Stimulated activated CD4-positive, alpha-beta T cell treated with anti-CD3 and anti-CD28 coated beads, Interleukin-4, amount 100 ng/mL, for 1 hour (primary cell): ENCODE data around the gene GLRX3.
"Not testable (repeated sequence)": the region's sequence is repeated elsewhere in the genome, so short reads cannot be mapped to it uniquely, and the experiment has no call there.

Source experiments
- DNase-seq: peaks from one replicate; pipeline ENCODE4 v3.0.0-alpha.2; 2020

Gene GLRX3

GRCh38 chr10:130190737-130191115 lies 54.5 kb downstream of the GLRX3 start:
- no peak for DNase-seq

- no peak for DNase-seq
Observed at GRCh38 chr10:130191380-130191779, 55.2 kb downstream of the GLRX3 start.

GRCh38 chr10:130192276-130192848 lies 56.2 kb downstream of the GLRX3 start:
- DNase-seq: no peak

GRCh38 chr10:130193033-130193432 lies 56.8 kb downstream of the GLRX3 start:
- DNase-seq: no peak

- no peak for DNase-seq
Observed at GRCh38 chr10:130193493-130194193, 57.5 kb downstream of the GLRX3 start.

GRCh38 chr10:130194194-130194990 lies 58.2 kb downstream of the GLRX3 start:
- DNase-seq: no peak

GRCh38 chr10:130194991-130195645 lies 58.9 kb downstream of the GLRX3 start:
- DNase-seq: no peak

- no peak for DNase-seq
Observed at GRCh38 chr10:130195746-130196294, 59.6 kb downstream of the GLRX3 start.

GRCh38 chr10:130196511-130197487 lies 60.6 kb downstream of the GLRX3 start:
- no peak for DNase-seq

- no peak for DNase-seq
Observed at GRCh38 chr10:130198651-130199050, 62.5 kb downstream of the GLRX3 start.

GRCh38 chr10:130200179-130201042 lies 64.2 kb downstream of the GLRX3 start:
- no peak for DNase-seq

- no peak for DNase-seq
Observed at GRCh38 chr10:130201043-130201380, 64.8 kb downstream of the GLRX3 start.

GRCh38 chr10:130202150-130202549 lies 66.0 kb downstream of the GLRX3 start:
- DNase-seq: not testable (repeated sequence)

- DNase-seq: no peak
Observed at GRCh38 chr10:130202984-130203621, 66.9 kb downstream of the GLRX3 start.

- DNase-seq: no peak
Observed at GRCh38 chr10:130203626-130204025, 67.4 kb downstream of the GLRX3 start.

GRCh38 chr10:130206216-130206737 lies 70.1 kb downstream of the GLRX3 start:
- DNase-seq: no peak

- DNase-seq: no peak
Observed at GRCh38 chr10:130207205-130207604, 71.0 kb downstream of the GLRX3 start.

- DNase-seq: no peak
Observed at GRCh38 chr10:130208807-130209206, 72.6 kb downstream of the GLRX3 start.

GRCh38 chr10:130212746-130213145 lies 76.6 kb downstream of the GLRX3 start:
- no peak for DNase-seq
